GM12865 (cell line): ENCODE results near the gene HPGD.

Experiments
- DNase-seq: peaks from one replicate; pipeline ENCODE4 v3.0.0; 2010; ENCODE audit warnings: low read depth
- H3K4me3 ChIP-seq: 2 replicates; pipeline ENCODE4 v1.5.1; 2011; ENCODE audit warnings: mild to moderate bottlenecking, low read depth, low read length, control low read depth
- CTCF ChIP-seq: IDR thresholded peaks from 2 replicates; pipeline ENCODE4 v1.5.1; 2011; ENCODE audit warnings: low read length, control low read depth, low read depth, inconsistent platforms; ENCODE audit not compliant: insufficient read depth; ENCODE audit errors: missing control alignments

The HPGD gene

GRCh38 chr4:174485025-174485424, 37.3 kb downstream of the HPGD start:
- no peak for DNase-seq
- H3K4me3 ChIP-seq, result no peak overlapping the region
- no peak for TF ChIP-seq CTCF

GRCh38 chr4:174483792-174484191, 38.5 kb downstream of the HPGD start:
- DNase-seq, result no peak
- no peak for TF ChIP-seq CTCF

GRCh38 chr4:174479140-174479539, 43.1 kb downstream of the HPGD start:
- no peak for DNase-seq
- TF ChIP-seq CTCF, result no peak
- H3K4me3 ChIP-seq, result no peak overlapping the region

More at GRCh38 chr4:174483792-174484191, 38.5 kb downstream of the HPGD start:
- no peak overlapping the region for H3K4me3 ChIP-seq

- DNase-seq, result no peak
- H3K4me3 ChIP-seq, result no peak overlapping the region
- TF ChIP-seq CTCF, result no peak
Measured at GRCh38 chr4:174475528-174475927, 46.8 kb downstream of the HPGD start.

GRCh38 chr4:174474457-174475075, 47.7 kb downstream of the HPGD start:
- no peak for DNase-seq
- H3K4me3 ChIP-seq, result no peak overlapping the region
- TF ChIP-seq CTCF, result no peak

- no peak for TF ChIP-seq CTCF
- H3K4me3 ChIP-seq, result no peak overlapping the region
- DNase-seq, result no peak
Measured at GRCh38 chr4:174467107-174467506, 55.2 kb downstream of the HPGD start.

- H3K4me3 ChIP-seq, result no peak overlapping the region
- DNase-seq, result no peak
- TF ChIP-seq CTCF, result no peak
Measured at GRCh38 chr4:174464949-174465348, 57.3 kb downstream of the HPGD start.
